HL-60/S4 (cell line): ENCODE measurements around the gene FARP1.
"Not testable (repeated sequence)": the region's sequence is repeated elsewhere in the genome, so short reads cannot be mapped to it uniquely, and the experiment has no call there.

ENCODE experiments used
- in situ Hi-C: fragments of 300-500 bp; cut with MboI; formaldehyde crosslinking; loops from 2 replicates; pipeline ENCODE4 v1.14.3; 2022; ENCODE audit warnings: low sequenced_read_pairs

Gene FARP1

GRCh38 chr13:98252931-98253470 is 110.1 kb downstream of the FARP1 start:
- in situ Hi-C loops = no loop called here

DNA sequence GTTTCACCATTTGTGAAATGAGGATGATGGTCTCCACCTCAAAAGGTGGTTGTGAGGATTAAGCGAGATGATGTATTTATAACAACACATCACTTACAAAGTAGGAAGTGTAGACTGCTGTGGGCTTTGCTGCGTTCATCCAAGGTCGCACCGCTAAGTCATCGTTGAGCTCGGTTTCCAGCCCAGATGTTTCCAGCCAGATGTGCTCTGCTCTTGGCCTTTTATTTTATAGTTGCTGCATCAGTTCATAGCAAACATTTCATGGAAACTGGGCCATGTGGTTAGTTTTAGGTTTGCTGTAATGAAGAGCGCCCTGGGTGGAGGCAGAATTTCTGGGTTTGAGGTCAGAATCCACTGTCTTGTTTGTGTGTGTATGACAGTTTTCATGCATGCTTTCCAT is 110.6 kb downstream of the FARP1 start:
- in situ Hi-C loops = no loop called here

- in situ Hi-C loops = no loop called here
These were observed 111.6 kb downstream of the FARP1 start for GRCh38 chr13:98254513-98254912.

DNA sequence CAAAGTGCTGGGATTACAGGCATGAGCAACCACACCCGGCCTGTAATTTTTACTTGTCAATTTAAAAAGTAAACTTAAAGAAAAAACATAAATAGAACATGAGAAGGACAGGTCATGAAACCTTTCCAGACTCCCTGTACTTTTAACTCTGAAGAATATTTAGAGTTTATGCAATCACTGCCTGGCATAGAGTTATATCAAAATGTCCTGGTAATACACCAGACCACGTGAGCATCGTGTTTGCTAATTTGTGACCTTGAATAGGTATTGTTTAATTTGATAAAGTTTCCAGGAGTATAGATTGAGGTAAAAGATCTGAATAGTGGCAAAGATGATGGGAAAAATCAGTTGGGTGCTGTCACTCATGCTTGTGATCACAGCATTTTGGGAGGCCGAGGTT is 115.3 kb downstream of the FARP1 start:
- in situ Hi-C loops = no loop called here

GRCh38 chr13:98260357-98261164 is 117.7 kb downstream of the FARP1 start:
- in situ Hi-C loops = no loop called here

DNA sequence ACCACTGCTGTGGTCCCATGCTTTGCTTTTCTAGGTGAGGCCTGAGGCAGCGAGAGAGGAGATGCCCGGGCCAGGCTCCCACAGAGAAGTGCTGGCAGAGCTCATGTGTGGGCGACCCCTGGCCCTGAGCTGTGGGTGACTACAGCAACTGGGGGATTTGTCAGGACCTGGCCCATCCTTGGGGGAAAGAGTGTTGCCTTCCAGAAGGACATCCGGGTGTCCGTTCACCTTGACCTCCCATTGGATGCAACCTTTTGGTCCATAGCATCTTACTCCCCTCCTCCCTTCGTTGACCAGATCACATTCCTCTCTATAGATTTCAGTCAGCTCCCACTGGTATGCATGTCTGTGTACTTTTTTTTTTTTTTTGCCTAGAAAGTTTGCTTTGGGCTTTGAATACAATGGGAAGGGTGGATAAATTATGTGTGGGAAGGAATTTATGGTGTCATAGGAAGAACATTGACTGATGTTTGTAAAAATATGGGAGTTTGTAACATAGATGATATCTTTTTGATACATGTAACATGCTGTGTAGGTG is 118.3 kb downstream of the FARP1 start:
- in situ Hi-C loops = no loop called here

- in situ Hi-C loops = no loop called here
These were observed 119.4 kb downstream of the FARP1 start for GRCh38 chr13:98262292-98262691.

GRCh38 chr13:98263841-98264240 is 120.9 kb downstream of the FARP1 start:
- in situ Hi-C loops = no loop called here

DNA sequence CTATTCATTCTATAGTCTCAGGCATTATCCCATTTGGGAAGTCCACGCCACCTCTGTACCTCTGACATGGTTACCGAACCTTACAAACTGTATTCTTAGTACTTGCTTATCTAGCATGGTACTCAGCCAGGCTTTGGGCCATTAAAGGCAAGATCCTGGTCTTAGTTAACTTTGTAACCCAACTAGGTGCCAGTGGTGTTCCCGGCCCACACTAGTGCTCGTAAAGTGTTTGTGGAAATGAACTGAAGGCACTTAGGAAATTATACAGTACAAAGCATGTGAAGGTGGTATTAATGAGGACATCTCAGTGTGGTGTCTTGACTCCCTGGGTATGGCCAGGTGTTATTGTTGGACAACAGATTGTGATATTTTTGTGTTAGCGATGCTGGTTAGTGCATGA is 122.0 kb downstream of the FARP1 start:
- in situ Hi-C loops = no loop called here

DNA sequence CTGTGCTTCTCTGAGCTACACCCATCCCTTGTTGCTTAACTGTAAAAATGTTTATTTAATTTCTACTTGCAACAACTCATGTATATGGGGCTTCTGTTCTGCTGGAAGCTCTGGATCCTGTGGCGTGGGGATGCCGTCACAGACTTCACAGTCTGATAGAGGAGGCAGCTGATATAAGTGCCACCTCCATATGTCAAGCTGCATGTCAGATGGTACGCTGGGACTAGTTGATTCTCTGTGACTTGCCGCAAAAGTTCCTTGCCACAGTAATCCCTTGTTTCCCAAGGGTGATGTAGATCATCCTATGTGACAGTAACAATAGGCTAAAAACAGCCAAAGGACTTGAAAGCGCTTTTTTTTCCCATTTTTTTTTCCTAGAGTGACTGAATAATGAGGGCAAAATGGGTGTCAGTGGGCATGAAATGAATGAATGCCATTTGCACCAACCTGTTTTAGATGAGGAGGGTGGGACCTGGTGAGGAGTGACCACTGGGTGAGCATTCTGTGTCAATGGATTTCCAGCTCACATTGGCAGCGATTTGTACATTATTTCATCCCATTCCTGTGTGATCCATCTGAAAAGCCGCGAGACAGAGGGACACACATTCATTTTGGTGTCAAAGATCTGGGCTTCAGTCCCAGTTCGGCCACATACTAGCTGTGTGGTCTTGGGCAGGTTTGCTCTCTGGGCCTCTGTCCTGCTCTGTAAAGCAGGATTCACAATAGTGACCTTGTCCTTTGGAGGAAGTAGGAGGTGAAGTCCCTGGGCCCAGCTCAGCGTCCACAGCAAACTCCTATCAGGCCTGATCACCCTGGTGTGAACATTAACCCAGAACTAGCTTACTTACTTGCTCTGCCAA is 123.0 kb downstream of the FARP1 start:
- in situ Hi-C loops = no loop called here

DNA sequence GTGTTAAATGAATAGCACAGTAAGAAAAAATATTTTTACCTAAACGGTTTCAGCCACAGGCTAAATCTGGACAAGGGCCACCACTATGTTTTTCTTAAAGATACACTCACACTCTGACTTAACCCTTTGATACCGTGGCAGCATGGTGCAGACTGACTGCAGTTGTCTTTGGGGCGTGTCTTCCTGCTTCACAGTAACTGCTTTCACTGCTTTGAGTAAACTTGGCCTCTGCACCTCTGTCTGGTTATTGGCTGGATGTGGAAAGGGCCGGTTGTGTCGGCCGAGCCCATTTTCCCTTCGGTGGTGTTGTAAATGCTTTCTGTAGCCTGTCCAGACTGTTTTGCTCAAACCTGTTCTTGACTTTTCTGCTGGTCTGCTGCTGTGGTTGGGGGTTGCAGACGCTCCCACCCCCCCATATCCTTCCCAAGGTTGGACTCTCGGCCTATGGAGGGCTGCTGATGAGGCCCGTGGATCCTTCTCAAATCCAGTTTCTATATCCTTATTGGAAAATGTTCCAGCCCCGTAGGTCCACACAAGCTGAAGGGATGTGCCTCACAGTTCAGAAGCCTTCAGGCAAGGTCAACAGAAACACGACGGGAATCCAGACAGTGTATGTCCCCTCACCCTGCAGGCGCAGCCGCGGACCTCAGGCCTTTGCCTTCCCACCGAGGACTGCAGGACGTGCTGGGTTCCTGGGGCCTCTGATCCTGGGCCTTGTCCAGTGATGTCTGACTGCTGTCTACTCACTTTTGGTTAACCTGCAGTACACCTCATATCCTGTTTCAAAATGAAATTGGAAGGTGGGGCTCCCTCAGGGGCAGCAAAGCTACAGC is 124.4 kb downstream of the FARP1 start:
- in situ Hi-C loops = no loop called here

- in situ Hi-C loops = no loop called here
These were observed 126.5 kb downstream of the FARP1 start for GRCh38 chr13:98269386-98269785.

DNA sequence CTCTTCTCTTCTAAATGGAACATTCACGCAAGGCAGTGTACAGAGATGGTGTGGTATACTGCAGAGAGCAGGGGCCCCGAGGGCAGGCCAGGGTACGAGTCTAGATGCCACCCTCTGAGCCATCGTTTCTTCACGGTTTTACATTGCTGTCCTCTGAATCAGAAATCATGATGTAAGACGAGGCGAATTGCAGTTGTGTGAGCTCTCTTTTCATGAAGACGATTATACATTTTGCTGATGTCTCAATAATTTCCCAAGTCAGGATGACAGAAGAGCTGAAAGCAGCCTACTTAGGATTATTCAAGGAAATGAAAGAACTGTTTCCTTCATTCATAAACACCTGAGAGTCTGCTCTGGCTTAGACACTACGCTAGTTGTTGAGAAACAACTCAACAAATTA is 127.9 kb downstream of the FARP1 start:
- in situ Hi-C loops = no loop called here

DNA sequence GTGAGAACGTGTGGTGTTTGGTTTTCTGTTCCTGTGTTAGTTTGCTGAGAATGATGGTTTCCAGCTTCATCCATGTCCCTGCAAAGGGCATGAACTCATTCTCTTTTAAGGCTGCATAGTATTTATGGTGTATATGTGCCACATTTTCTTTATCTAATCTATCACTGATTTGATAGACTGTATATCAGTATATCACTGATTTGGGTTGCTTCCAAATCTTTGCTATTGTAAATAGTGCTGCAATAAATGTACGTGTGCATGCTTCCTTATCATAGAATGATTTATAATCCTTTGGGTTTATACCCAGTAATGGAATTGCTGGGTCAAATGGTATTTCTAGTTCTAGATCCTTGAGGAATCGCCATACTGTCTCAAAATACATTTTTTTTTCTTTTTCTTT is 128.8 kb downstream of the FARP1 start:
- in situ Hi-C loops = not testable (repeated sequence)

GRCh38 chr13:98272549-98272948 is 129.7 kb downstream of the FARP1 start:
- in situ Hi-C loops = no loop called here

DNA sequence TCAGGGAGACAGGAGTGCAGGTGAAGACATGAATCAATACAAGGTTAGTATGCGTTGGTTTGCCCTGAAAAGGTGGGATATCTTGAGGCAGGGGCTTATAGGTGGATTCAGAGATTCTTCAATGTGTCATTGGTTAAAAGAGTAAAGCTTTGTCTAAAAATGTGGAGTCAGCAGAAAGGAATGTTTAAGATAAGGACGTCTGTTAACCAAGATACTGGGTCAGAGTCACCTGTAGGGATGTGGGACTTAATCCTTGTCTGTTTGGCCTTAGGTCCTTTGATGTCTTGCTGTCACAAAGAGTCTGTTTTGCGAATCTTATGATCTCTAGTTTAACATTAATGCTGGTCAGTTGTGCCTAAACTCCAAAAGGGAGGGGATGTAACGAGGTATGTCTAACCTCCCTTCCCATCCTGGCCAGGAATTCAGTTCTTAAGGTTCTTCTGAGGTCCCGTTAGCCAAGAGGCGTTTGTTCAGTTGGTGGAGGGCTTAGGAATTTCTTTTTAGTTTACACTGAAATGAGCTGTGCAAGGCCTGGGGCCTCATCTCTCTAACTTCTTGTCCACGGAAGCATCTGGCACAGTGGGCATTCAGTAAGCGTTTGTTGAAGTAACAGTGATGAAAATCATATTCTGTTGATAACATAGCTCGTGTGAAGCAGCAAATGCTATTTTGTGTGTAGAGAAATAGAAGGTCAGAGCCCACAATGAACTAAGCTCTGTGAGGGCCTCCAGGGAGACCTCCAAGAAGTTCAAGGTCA is 130.4 kb downstream of the FARP1 start:
- in situ Hi-C loops = no loop called here

- in situ Hi-C loops = no loop called here
These were observed 131.2 kb downstream of the FARP1 start for GRCh38 chr13:98273824-98274742.

DNA sequence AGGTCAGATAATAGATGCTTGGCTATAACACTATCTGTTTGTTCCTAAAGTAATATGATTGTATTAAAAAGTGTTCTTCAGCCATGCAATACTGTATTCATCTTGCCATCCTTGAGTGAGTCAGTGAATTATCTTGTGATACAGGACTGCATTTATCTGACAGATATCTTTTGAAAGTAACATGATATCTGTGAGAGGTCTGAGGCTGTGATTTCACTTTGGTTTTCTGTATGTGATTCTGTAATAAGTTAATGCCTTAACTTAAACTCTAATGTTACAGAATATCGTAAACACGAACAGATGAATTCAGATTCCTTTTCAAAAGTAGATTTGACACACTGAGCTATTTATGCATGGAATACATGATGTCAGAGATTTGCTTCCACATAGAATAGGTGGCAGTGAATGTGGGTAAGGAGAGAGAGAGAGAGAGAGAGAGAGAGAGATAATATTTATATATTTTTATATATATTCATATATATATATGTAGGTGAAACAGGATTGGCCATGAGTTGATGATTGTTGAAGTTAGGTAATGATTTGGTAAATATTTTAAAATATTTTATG is 132.1 kb downstream of the FARP1 start:
- in situ Hi-C loops = no loop called here
